GM23338 (cell line): ENCODE results near the gene FOXP1. TPM values are rescaled to one million over a fixed set of nuclear protein-coding genes. Genes with fewer than 3 reads are reported as not detected.

Source experiments
- ATAC-seq: fragments of 200-7000 bp; cut with Tn5 transposase; 3 replicates; pipeline ENCODE4 v1.9.1; 2020
- DNase-seq: peaks from one replicate; pipeline ENCODE4 v3.0.0-alpha.2; 2015; ENCODE audit warnings: low spot score
- H2AFZ ChIP-seq: fragments of 200-600 bp; sonication (generic); 2 replicates; pipeline ENCODE4 v1.8.0; 2016; ENCODE audit warnings: antibody characterized with exemption, mild to moderate bottlenecking, moderate library complexity
- H3F3A ChIP-seq: fragments of 200-600 bp; sonication (generic); replicated peaks from 2 replicates; pipeline ENCODE4 v1.8.0; 2017; ENCODE audit warnings: antibody characterized with exemption, mixed run types, low read depth
- H3K27ac ChIP-seq: fragments of 200-600 bp; sonication (generic); 2 replicates; pipeline ENCODE4 v1.6.1; 2016; ENCODE audit warnings: low read depth
- H3K27me3 ChIP-seq: fragments of 200-600 bp; sonication (generic); 2 replicates; pipeline ENCODE4 v1.8.0; 2016; ENCODE audit warnings: mild to moderate bottlenecking, mixed run types, moderate library complexity; ENCODE audit not compliant: insufficient read depth
- H3K36me3 ChIP-seq: fragments of 200-600 bp; sonication (generic); 2 replicates; pipeline ENCODE4 v1.8.0; 2016; ENCODE audit warnings: mild to moderate bottlenecking; ENCODE audit not compliant: insufficient read depth
- H3K4me1 ChIP-seq: fragments of 200-600 bp; sonication (generic); 2 replicates; pipeline ENCODE4 v1.8.0; 2016; ENCODE audit warnings: mild to moderate bottlenecking, moderate library complexity; ENCODE audit not compliant: insufficient read depth
- H3K4me2 ChIP-seq: fragments of 200-600 bp; sonication (generic); 2 replicates; pipeline ENCODE4 v1.7.1; 2017; ENCODE audit warnings: mixed run types
- H3K4me3 ChIP-seq: fragments of 200-600 bp; sonication (generic); 2 replicates; pipeline ENCODE4 v1.6.1; 2016; ENCODE audit warnings: mixed run types
- H3K79me2 ChIP-seq: fragments of 200-600 bp; sonication (generic); replicated peaks from 2 replicates; pipeline ENCODE4 v1.8.0; 2017; ENCODE audit warnings: mild to moderate bottlenecking; ENCODE audit not compliant: insufficient read depth
- H3K9me2 ChIP-seq: fragments of 200-600 bp; sonication (generic); 2 replicates; pipeline ENCODE4 v1.8.0; 2017; ENCODE audit not compliant: insufficient read depth
- H4K20me1 ChIP-seq: fragments of 200-600 bp; sonication (generic); replicated peaks from 2 replicates; pipeline ENCODE4 v1.8.0; 2017; ENCODE audit warnings: mild to moderate bottlenecking; ENCODE audit not compliant: insufficient read depth
- H3K27ac Mint-ChIP-seq: 2 replicates; pipeline ENCODE4 v1.8.0; 2020; ENCODE audit warnings: inconsistent platforms, mild to moderate bottlenecking, moderate library complexity, mixed read lengths
- H3K27me3 Mint-ChIP-seq: 3 replicates; pipeline ENCODE4 v1.8.0; 2022; ENCODE audit warnings: low read depth, mild to moderate bottlenecking, moderate library complexity, mixed read lengths, inconsistent platforms; ENCODE audit not compliant: insufficient read depth, poor library complexity
- H3K36me3 Mint-ChIP-seq: 3 replicates; pipeline ENCODE4 v1.8.0; 2021; ENCODE audit warnings: low read depth, mild to moderate bottlenecking, inconsistent platforms, moderate library complexity, mixed read lengths
- H3K4me1 Mint-ChIP-seq: 3 replicates; pipeline ENCODE4 v1.8.0; 2020; ENCODE audit warnings: mild to moderate bottlenecking, inconsistent platforms, mixed read lengths
- H3K4me3 Mint-ChIP-seq: 3 replicates; pipeline ENCODE4 v1.8.0; 2021; ENCODE audit warnings: moderate library complexity, mild to moderate bottlenecking, inconsistent platforms, mixed read lengths
- H3K9me3 Mint-ChIP-seq: 3 replicates; pipeline ENCODE4 v1.8.0; 2020; ENCODE audit warnings: moderate library complexity, mild to moderate bottlenecking, inconsistent platforms, mixed read lengths
- CTCF ChIP-seq, 2 experiments: fragments of 200-600 bp in 1 of 2; sonication (generic) in 1 of 2; conservative IDR thresholded peaks; 2 replicates each; pipeline versions ENCODE4 v1.5.1 to v1.6.1; 2016 to 2017; ENCODE audit warnings: antibody characterized with exemption in 2 of 2, low read depth in 2 of 2, mild to moderate bottlenecking in 2 of 2, moderate library complexity in 1 of 2
- ETS1 ChIP-seq: IDR thresholded peaks from 2 replicates; pipeline ENCODE4 v1.6.1; 2016; ENCODE audit warnings: antibody characterized with exemption
- EZH2 ChIP-seq: fragments of 200-600 bp; sonication (generic); IDR thresholded peaks from one replicate; pipeline ENCODE4 v1.8.0; 2017; ENCODE audit warnings: antibody characterized with exemption, mild to moderate bottlenecking, low read depth; ENCODE audit not compliant: unreplicated experiment
- JUNB ChIP-seq: IDR thresholded peaks from one replicate; pipeline ENCODE4 v1.6.1; 2016; ENCODE audit warnings: antibody characterized with exemption; ENCODE audit not compliant: unreplicated experiment
- POLR2AphosphoS5 ChIP-seq: IDR thresholded peaks from 2 replicates; pipeline ENCODE4 v1.6.1; 2016; ENCODE audit warnings: antibody characterized with exemption, low read depth
- REST ChIP-seq: IDR thresholded peaks from one replicate; pipeline ENCODE4 v1.6.1; 2018; ENCODE audit warnings: antibody characterized with exemption; ENCODE audit not compliant: unreplicated experiment
- STAT1 ChIP-seq: IDR thresholded peaks from one replicate; pipeline ENCODE4 v1.6.1; 2016; ENCODE audit warnings: antibody characterized with exemption; ENCODE audit not compliant: unreplicated experiment
- ZNF331 ChIP-seq: fragments of 250-450 bp; sonication (Bioruptor Pico); IDR thresholded peaks from 2 replicates; pipeline ENCODE4 v1.5.0; 2020; ENCODE audit warnings: low read depth, mild to moderate bottlenecking, moderate library complexity
- polyA plus RNA-seq: library from polyadenylated mRNA; unstranded; fragments of >200 nt; fragmentation: Nextera tagmentation; extraction: Ambion mirVana; gene quantifications from 2 replicates; pipeline ENCODE4 v1.2.1, GENCODE V29; 2016
- total RNA-seq: library from RNA; depleted of rRNA; stranded (reverse); fragments of >200 nt; shearing (Covaris generic); gene quantifications from 2 replicates; pipeline ENCODE4 v1.2.3, GENCODE V29; 2014

FOXP1 gene
- total and polyA plus RNA-seq, 2 experiments from 2014 or later = 32.9 to 35.5 TPM

GRCh38 chr3:71600646-71601288, 17.2 kb upstream of the FOXP1 start:
- no peak overlapping the region for H3K27ac ChIP-seq
- H3K9me3 Mint-ChIP-seq = no peaks in the 10 kb centered on the region; the same call in 2 of the 3 replicates
- H3K79me2 ChIP-seq = no peaks in the 10 kb centered on the region
- H3K36me3 Mint-ChIP-seq = no peaks in the 10 kb centered on the region
- no peak overlapping the region for H3K4me2 ChIP-seq
- no peaks in the 10 kb centered on the region for H3K4me1 ChIP-seq
- no peak overlapping the region for H3K4me3 Mint-ChIP-seq
- no peak overlapping the region for H3K27ac Mint-ChIP-seq
- no peak for DNase-seq
- no peak overlapping the region for H3K4me3 ChIP-seq
- H3F3A ChIP-seq = no peaks in the 10 kb centered on the region
- no peak for ATAC-seq
- TF ChIP-seq POLR2AphosphoS5 = no peak
- TF ChIP-seq EZH2 = no peak
- TF ChIP-seq JUNB = no peak
- no peaks in the 10 kb centered on the region; the same call in 1 of the 2 replicates for H3K9me2 ChIP-seq
- H3K27me3 ChIP-seq = no peaks in the 10 kb centered on the region
- no peak overlapping the region for H2AFZ ChIP-seq
- no peaks in the 10 kb centered on the region for H3K36me3 ChIP-seq
- no peaks in the 10 kb centered on the region for H3K27me3 Mint-ChIP-seq
- no peaks in the 10 kb centered on the region for H4K20me1 ChIP-seq
- H3K4me1 Mint-ChIP-seq = no peaks in the 10 kb centered on the region

GRCh38 chr3:71599416-71599815, 15.9 kb upstream of the FOXP1 start:
- Histone ChIP-seq H4K20me1 (no peaks in the 10 kb centered on the region), H3K4me1 (no peaks in the 10 kb centered on the region), H3K27me3 (no peaks in the 10 kb centered on the region), H2AFZ (no peak overlapping the region), H3K36me3 (no peaks in the 10 kb centered on the region), H3K27ac (no peak overlapping the region), H3K4me3 (no peak overlapping the region), H3F3A (no peaks in the 10 kb centered on the region), H3K9me2 (no peaks in the 10 kb centered on the region; the same call in 1 of the 2 replicates), H3K4me2 (no peak overlapping the region), H3K79me2 (no peaks in the 10 kb centered on the region)
- H3K36me3 Mint-ChIP-seq = no peaks in the 10 kb centered on the region
- H3K4me1 Mint-ChIP-seq = no peaks in the 10 kb centered on the region
- H3K27ac Mint-ChIP-seq = no peak overlapping the region
- DNase-seq (no peak), ATAC-seq (no peak)
- no peaks in the 10 kb centered on the region; the same call in 2 of the 3 replicates for H3K9me3 Mint-ChIP-seq
- no peak overlapping the region for H3K4me3 Mint-ChIP-seq
- no peaks in the 10 kb centered on the region for H3K27me3 Mint-ChIP-seq
- TF ChIP-seq REST (no peak), POLR2AphosphoS5 (no peak), CTCF (conservative IDR thresholded peaks at IDR 0.05; ENCODE audit: low read depth in 2 of 2) (no peak), ZNF331 (CRISPR knock-in tag) (no peak), ETS1 (no peak), STAT1 (no peak)
